ENCODE results near the gene S100Z.
"Not testable (repeated sequence)": the region's sequence is repeated elsewhere in the genome, so short reads cannot be mapped to it uniquely, and the experiment has no call there.

Gene S100Z

DNA sequence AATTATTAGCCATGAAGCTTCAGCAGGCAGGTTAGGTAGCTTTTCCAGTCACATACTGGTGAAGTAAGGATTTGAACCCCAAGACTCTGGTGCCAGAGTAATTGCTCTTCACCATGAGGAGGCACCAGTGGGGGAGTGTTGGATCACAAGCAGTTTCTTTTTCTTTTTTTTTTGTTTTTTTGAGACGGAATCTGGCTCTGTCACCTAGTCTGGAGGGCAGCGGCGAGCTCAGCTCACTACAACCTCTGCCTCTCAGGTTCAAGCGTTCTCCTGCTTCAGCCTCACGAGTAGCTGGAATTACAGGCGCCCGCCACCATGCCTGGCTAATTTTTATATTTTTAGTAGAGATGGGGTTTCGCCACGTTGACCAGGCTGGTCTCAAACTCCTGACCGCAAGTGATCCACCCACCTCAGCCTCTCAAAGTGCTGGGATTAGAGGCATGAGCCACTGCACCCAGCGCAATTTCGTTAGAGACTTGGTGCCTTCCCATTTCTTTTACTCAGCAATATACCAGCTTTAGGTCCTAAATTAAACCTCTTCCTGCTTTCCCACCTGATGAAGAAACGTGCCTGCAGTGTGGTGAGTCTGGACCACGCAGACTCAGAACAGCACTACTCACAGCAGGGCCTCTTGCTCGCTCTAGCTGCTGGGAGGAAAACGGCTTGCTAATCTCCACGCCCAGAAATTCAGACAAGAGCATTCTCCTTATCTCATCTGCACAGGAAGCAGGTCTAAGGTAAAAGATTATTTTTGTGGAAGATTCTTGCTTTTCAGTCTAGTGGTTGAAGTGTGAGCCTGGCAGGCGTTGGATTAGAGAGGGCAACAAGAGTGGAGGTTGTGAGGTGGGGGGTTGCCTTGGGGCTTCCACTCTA, at the start of gene S100Z:
Gene S100Z (plus strand): TSS at position 596 of the 873 bp plus-strand sequence. CDS start 25,346 bp downstream, outside the sequence.
- DNase-seq (ENCODE audit: low read depth in 2 of 2) = no peak

- no peak for DNase-seq (ENCODE audit: low read depth in 2 of 2)
Measured at GRCh38 chr5:76800579-76800978, 49.2 kb upstream of the S100Z start.

- DNase-seq (ENCODE audit: low read depth in 2 of 2) = peak in 1 of 2 experiments; percentile 67
Measured at GRCh38 chr5:76801159-76801802, 48.5 kb upstream of the S100Z start.

- DNase-seq (ENCODE audit: low read depth in 2 of 2) = no peak
Measured at GRCh38 chr5:76801803-76802195, 48.0 kb upstream of the S100Z start.

DNA sequence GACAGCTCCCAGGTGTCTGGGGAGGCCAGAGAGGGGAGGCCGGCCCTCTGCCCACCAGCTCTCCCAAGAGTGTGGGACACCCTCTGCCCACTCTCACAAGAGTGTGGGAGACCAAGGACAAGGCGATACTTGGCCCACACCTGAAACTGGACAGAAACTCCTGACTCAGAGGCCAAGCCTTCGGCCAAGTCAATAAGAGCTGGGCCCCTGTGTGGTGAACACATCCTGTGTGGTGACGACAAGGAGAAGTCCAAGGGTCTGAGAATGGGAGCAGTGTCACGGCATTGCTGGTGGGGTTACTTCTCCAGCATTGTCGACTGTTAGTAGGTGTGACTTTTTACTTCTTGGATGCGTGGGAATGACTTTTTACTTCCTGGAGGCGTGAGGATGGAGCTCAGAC, 45.5 kb upstream of the S100Z start:
- DNase-seq (ENCODE audit: low read depth in 2 of 2) = no peak

- DNase-seq (ENCODE audit: low read depth in 2 of 2) = peak; percentile 84
Measured at GRCh38 chr5:76805821-76806505, 43.9 kb upstream of the S100Z start.

DNA sequence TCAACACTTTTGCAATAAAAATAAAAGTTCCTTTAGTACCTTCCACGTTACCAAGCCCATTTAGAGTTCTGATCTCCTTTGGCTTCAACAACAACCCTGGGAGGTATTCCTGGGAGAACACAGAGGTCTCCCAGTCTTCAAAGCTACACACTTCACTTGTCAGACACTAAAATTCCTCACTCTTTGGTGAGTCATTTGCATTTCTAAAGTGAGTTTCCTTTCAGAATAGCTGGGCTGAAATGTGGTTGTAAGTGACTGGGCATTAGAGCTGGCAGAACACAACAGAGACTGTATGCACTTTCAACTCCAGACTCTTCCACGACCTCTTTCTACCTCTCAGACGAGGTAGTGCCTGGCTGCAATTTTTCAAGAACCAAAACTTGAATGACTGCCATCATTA, 42.5 kb upstream of the S100Z start:
- DNase-seq (ENCODE audit: low read depth in 2 of 2) = no peak

GRCh38 chr5:76808141-76808691, 41.6 kb upstream of the S100Z start:
- no peak for DNase-seq (ENCODE audit: low read depth in 2 of 2)

GRCh38 chr5:76809141-76809540, 40.7 kb upstream of the S100Z start:
- no peak for DNase-seq (ENCODE audit: low read depth in 2 of 2)

DNA sequence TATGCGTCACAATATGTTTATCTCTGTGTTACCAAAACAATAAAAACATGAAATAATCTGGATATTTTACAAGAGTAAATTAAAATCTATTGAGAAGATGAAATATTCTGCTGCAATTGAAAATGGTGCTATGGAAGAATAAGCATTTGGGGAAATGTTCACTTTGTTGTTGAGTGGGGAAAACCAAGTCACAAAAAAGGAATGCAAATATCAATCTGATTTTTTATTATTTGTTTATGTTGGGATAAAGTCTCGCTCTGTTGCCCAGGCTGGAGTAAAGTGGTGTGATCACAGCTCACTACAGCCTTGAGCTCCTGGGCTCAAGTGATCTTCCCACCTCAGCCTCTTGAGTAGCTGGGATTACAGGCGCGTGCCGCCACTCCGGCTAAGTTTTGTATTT, 39.6 kb upstream of the S100Z start:
- DNase-seq (ENCODE audit: low read depth in 2 of 2) = no peak

GRCh38 chr5:76811214-76811613, 38.6 kb upstream of the S100Z start:
- DNase-seq (ENCODE audit: low read depth in 2 of 2) = no peak

- not testable (repeated sequence) for DNase-seq (ENCODE audit: low read depth in 2 of 2)
Measured at GRCh38 chr5:76812209-76812608, 37.6 kb upstream of the S100Z start.

DNA sequence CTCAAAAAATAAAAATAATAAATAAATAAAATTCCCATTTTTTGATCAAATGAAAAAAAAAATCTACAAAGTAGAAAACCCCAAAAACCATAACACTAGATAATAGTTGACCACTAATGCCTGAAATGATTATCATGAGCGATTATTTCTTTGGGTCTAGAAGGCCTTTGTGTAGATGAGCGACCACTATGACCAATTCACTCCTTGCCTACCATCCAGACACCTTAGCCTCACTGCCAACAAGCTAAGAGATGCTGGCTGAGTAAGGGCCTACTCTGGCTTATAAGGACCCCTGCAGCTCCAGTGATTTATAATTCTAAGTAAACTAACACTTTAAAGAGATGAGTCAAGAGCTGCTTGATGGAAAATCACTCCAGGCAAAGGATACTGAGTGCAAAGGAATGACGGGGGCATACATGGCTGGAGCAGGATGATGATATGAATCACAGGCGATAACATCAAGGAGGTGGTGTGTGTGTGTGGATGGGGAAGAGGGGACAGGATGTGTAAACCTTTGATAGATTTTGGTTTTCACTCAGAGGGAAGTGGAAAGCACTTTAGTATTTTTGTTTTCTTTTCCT, 35.7 kb upstream of the S100Z start:
- DNase-seq (ENCODE audit: low read depth in 2 of 2) = peak; percentile 79

- DNase-seq (ENCODE audit: low read depth in 2 of 2) = no peak
Measured at GRCh38 chr5:76816110-76816831, 33.5 kb upstream of the S100Z start.

- no peak for DNase-seq (ENCODE audit: low read depth in 2 of 2)
Measured at GRCh38 chr5:76818844-76819831, 30.7 kb upstream of the S100Z start, which contains the start of gene F2RL1. TSS of gene F2RL1 (plus strand) at chr5:76819030. CDS start at chr5:76819183, 153 bp downstream.

DNA sequence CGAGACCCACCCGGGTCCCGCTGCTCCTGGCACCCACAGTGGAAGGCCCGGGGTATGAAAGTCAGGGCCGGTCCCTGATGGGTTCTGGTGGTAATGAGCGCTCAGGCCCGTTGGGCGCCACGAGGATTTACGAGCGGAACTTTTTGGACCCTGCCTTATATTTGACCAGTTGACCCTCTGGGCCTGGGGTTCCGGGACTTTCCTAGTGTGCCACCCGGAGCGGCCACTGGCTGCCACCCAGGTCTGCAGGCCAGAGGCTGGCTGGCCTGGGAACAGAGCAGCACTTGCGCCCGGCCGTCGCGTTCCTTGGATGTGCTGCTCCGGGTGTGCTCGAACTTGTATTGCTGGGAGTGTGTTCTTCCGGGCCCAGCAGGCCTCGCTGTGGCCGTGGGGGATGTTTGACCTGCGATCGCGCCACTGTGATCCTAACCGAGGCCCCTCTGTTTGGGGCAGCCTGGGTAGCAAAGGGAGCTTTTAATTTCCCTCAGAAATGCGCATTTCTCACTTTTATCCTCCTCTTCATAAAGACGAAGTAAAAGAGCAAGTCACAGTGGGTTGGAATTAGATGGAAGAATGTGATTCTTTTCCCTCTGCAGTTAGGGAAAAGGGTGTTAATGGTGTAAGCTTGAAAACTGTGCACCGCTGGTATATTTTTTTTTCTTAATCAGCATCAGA, 29.8 kb upstream of the S100Z start:
- DNase-seq (ENCODE audit: low read depth in 2 of 2) = no peak

- DNase-seq (ENCODE audit: low read depth in 2 of 2) = no peak
Measured at GRCh38 chr5:76820526-76820890, 29.3 kb upstream of the S100Z start.

DNA sequence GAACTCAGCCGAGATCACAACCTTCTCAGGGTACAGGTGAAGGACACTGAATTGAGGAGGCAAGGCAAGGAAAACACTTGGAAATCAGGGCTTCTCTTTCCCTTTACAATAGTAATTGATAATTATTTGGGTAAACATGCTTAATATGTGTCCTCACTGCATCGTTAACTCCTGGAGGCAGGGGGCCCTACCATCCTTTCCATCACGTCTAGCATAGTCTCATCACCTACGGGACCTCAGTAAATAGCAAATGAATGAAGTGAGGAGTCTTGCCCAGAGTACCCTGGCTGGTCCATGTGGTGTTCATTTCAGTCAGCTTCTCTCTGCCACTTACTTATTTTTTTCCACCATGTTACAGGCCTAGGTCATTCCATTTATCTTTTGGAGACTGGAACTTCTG, 28.7 kb upstream of the S100Z start:
- DNase-seq (ENCODE audit: low read depth in 2 of 2) = no peak

- DNase-seq (ENCODE audit: low read depth in 2 of 2) = not testable (repeated sequence)
Measured at GRCh38 chr5:76822105-76822731, 27.6 kb upstream of the S100Z start.
